HEK293T (cell line): Measurements from ENCODE around the gene NTN3.

Experiments used
- CTCF ChIA-PET: fragments of 350-600 bp; formaldehyde crosslinking; extraction: SDS; loops from one replicate; lab custom pipeline; 2021; ENCODE audit warnings: antibody characterized with exemption, inconsistent platforms; lab: Yijun Ruan, JAX
- POLR2A ChIA-PET: fragments of 350-600 bp; formaldehyde crosslinking; extraction: SDS; loops from one replicate; lab custom pipeline; 2020; ENCODE audit warnings: antibody characterized with exemption, inconsistent platforms; lab: Yijun Ruan, JAX
- DNase-seq: peaks from one replicate; pipeline ENCODE4 v3.0.0; 2012; ENCODE audit warnings: mixed read lengths; ENCODE audit errors: extremely low spot score
- ARNT ChIP-seq: fragments of 450-650 bp; IDR thresholded peaks from 2 replicates; pipeline ENCODE4 v1.6.1; 2017; ENCODE audit warnings: mild to moderate bottlenecking
- BHLHE40 ChIP-seq: fragments of 450-650 bp; IDR thresholded peaks from 2 replicates; pipeline ENCODE4 v1.6.1; 2016; ENCODE audit warnings: mild to moderate bottlenecking, moderate library complexity, borderline replicate concordance
- CTBP1 ChIP-seq: fragments of 450-650 bp; IDR thresholded peaks from 2 replicates; pipeline ENCODE4 v1.6.1; 2016; ENCODE audit warnings: borderline replicate concordance
- ELF4 ChIP-seq: fragments of 450-650 bp; IDR thresholded peaks from 2 replicates; pipeline ENCODE4 v1.6.1; 2017; ENCODE audit warnings: antibody characterized with exemption
- FOXA1 ChIP-seq: fragments of 450-650 bp; IDR thresholded peaks from 2 replicates; pipeline ENCODE4 v1.6.1; 2016; ENCODE audit warnings: mild to moderate bottlenecking
- FOXK2 ChIP-seq: fragments of 450-650 bp; IDR thresholded peaks from 2 replicates; pipeline ENCODE4 v1.6.1; 2016; ENCODE audit warnings: mild to moderate bottlenecking
- FOXM1 ChIP-seq: fragments of 450-650 bp; IDR thresholded peaks from 2 replicates; pipeline ENCODE4 v1.6.1; 2017; ENCODE audit warnings: mild to moderate bottlenecking, borderline replicate concordance
- HDGF ChIP-seq: fragments of 450-650 bp; IDR thresholded peaks from 2 replicates; pipeline ENCODE4 v1.6.1; 2017; ENCODE audit warnings: antibody characterized with exemption, borderline replicate concordance
- L3MBTL2 ChIP-seq: fragments of 450-650 bp; conservative IDR thresholded peaks from 2 replicates; pipeline ENCODE4 v1.6.1; 2016; ENCODE audit warnings: mild to moderate bottlenecking
- LEF1 ChIP-seq: fragments of 450-650 bp; IDR thresholded peaks from 2 replicates; pipeline ENCODE4 v1.6.1; 2017; ENCODE audit warnings: mild to moderate bottlenecking, borderline replicate concordance
- NFRKB ChIP-seq: fragments of 450-650 bp; IDR thresholded peaks from 2 replicates; pipeline ENCODE4 v1.6.1; 2016; ENCODE audit warnings: mild to moderate bottlenecking, moderate library complexity
- PKNOX1 ChIP-seq: fragments of 450-650 bp; IDR thresholded peaks from 2 replicates; pipeline ENCODE4 v1.6.1; 2016
- SP1 ChIP-seq: fragments of 450-650 bp; IDR thresholded peaks from 2 replicates; pipeline ENCODE4 v1.6.1; 2017
- SUZ12 ChIP-seq: fragments of 450-650 bp; IDR thresholded peaks from 2 replicates; pipeline ENCODE4 v1.6.1; 2016; ENCODE audit warnings: mild to moderate bottlenecking
- TARDBP ChIP-seq: fragments of 450-650 bp; IDR thresholded peaks from 2 replicates; pipeline ENCODE4 v1.6.1; 2016
- ZNF384 ChIP-seq: fragments of 450-650 bp; IDR thresholded peaks from 2 replicates; pipeline ENCODE4 v1.6.1; 2016

Gene NTN3

GRCh38 chr16:2458887-2459646, 12.0 kb upstream of the NTN3 start:
- DNase-seq: no peak
- CTCF ChIA-PET: interaction anchor here (0.5 to 0.6 kb wide), 2 partner anchors 18 to 46 kb away, joined by 3 to 4 read pairs; no protein-coding TSS in a partner anchor
- TF ChIP-seq ELF4 (no peak), PKNOX1 (no peak), FOXM1 (no peak), ZNF384 (no peak), FOXK2 (no peak), TARDBP (no peak), LEF1 (no peak), NFRKB (no peak), L3MBTL2 (no peak), SP1 (no peak), CTBP1 (no peak), FOXA1 (no peak), HDGF (no peak), BHLHE40 (no peak), ARNT (no peak), SUZ12 (no peak)
- POLR2A ChIA-PET: interaction anchor here (0.7 to 5.1 kb wide), 15 partner anchors 8 to 189 kb away, joined by 3 to 70 read pairs (median 6); partner anchors contain the start of genes ATP6V0C, CCNF, NTN3 and TBC1D24

- ChIA-PET CTCF (interaction anchor here (0.5 kb wide), 1 partner anchor 47 kb away, joined by 3 read pairs; no protein-coding TSS in a partner anchor), POLR2A (interaction anchor here (0.7 to 5.1 kb wide), 15 partner anchors 9 to 223 kb away, joined by 3 to 70 read pairs (median 6); partner anchors contain the start of genes ATP6V0C, CCNF, KCTD5 and NTN3)
- peak; percentile 96 for DNase-seq
- TF ChIP-seq FOXM1 (no peak), L3MBTL2 (peak; percentile 68)
Measured at GRCh38 chr16:2459647-2460390, 11.3 kb upstream of the NTN3 start, which contains the start of gene TEDC2. TSS of gene TEDC2 (plus strand) at chr16:2460109. CDS start at chr16:2460145, 36 bp downstream.

GRCh38 chr16:2460391-2460713, 10.7 kb upstream of the NTN3 start:
- no peak for TF ChIP-seq NFRKB
- TF ChIP-seq L3MBTL2: 0 out of 2 replicates have a peak, but pooled peaks have one; percentile 11
- ChIA-PET CTCF (no interaction called here), POLR2A (interaction anchor here (0.7 to 5.1 kb wide), 13 partner anchors 10 to 222 kb away, joined by 3 to 70 read pairs (median 7); partner anchors contain the start of genes CCNF, KCTD5, NTN3 and TBC1D24)
- DNase-seq: no peak

DNA sequence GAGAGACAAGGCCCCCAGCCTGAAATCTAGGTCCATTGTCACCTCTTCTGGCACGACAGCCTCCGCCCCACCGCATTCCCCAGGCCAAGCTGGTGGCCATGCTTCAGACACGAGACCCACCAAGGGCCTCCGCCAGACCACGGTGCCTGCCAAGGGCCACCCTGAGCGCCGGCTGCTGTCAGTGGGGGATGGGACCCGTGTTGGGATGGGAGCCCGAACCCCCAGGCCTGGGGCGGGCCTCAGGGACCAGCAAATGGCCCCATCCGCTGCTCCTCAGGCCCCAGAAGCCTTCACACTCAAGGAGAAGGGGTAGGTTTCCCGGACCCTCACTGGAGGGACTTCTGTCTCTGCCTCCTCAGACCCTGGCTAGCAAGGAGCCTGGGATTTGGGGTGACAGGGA, 10.2 kb upstream of the NTN3 start:
- TF ChIP-seq ZNF384 (no peak), BHLHE40 (no peak), HDGF (no peak), SP1 (no peak), ELF4 (no peak), FOXK2 (no peak), L3MBTL2 (no peak), SUZ12 (no peak), FOXM1 (no peak)
- DNase-seq: no peak
- POLR2A ChIA-PET: interaction anchor here (1.5 to 5.1 kb wide), 4 partner anchors 9 to 191 kb away, joined by 7 to 70 read pairs (median 10); partner anchors contain the start of genes NTN3 and TBC1D24
- CTCF ChIA-PET: no interaction called here

- no peak for TF ChIP-seq ARNT
- no peak for TF ChIP-seq HDGF
- ChIA-PET CTCF (no interaction called here), POLR2A (interaction anchor here (1.0 kb wide), 1 partner anchor 11 kb away, joined by 3 read pairs; no protein-coding TSS in a partner anchor)
- DNase-seq: no peak
Measured at GRCh38 chr16:2462031-2462866, 8.8 kb upstream of the NTN3 start.

DNA sequence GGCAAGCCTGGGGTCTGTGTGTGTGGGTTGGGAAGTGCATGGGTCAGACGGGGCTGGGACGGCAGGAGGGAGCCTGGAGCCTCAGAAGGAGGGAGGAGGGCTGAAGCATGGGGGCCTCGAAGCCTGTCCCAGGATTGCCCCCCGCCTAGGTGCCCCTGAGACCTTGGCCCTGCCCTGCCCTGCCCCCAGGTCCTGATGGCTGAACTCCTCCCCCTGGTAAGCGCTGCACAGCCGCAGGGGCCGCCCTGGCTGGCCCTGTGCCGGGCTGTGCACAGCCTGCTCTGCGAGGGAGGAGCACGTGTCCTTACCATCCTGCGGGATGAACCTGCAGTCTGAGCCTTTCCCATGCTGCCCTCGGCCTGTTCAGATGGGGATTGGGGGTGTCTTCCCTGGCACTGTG, 6.8 kb upstream of the NTN3 start:
- POLR2A ChIA-PET: no interaction called here
- CTCF ChIA-PET: no interaction called here
- no peak for TF ChIP-seq SP1
- TF ChIP-seq BHLHE40: no peak
- TF ChIP-seq ELF4: no peak; the same call in 1 of the 2 replicates
- no peak for TF ChIP-seq TARDBP
- no peak for TF ChIP-seq LEF1
- peak; percentile 46; the same call in 1 of the 2 replicates for TF ChIP-seq L3MBTL2
- no peak for DNase-seq

DNA sequence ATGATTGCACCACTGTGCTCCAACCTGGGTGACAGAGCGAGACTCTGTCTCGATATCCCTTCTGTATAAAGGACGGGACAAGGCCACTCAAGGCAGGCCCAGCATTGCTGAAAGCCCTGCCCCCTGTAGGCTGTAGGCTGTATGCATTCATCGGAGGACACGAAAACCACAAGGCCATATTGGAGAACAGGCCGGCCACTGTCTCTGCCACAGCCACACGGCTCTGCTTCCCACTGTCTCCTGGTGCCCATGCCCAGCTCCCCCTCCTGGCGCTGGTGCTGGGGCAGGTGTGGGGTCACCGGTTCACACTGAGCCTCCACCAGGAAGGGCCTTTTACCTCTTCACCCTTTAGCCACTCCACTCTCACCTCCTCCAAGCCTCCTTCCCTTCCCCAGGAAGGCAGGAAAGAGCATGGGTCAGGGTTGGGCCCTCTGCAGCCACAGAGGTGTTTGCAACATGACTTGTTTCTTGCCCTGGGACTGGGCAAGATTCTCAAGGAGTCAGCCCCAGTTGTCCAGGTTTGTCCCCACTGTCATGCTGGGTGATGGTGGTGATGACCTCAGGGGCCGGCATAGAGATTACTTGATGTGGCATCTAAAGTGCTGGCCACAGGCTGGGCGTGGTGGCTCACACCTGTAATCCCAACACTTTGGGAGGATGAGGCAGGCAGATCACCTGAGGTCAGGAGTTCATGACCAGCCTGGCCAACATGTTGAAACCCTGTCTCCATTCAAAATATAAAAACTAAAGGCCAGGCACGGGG, 5.3 kb upstream of the NTN3 start:
- CTCF ChIA-PET: interaction anchor here (0.6 kb wide), 1 partner anchor 26 kb away, joined by 3 read pairs; no protein-coding TSS in a partner anchor
- POLR2A ChIA-PET: no interaction called here
- DNase-seq: peak; percentile 46
- TF ChIP-seq ELF4: no peak
- TF ChIP-seq PKNOX1: no peak
- TF ChIP-seq NFRKB: no peak
- TF ChIP-seq BHLHE40: no peak
- no peak for TF ChIP-seq SUZ12
- TF ChIP-seq SP1: no peak
- no peak for TF ChIP-seq FOXK2
- TF ChIP-seq HDGF: no peak
- no peak for TF ChIP-seq ZNF384
- no peak for TF ChIP-seq LEF1
- TF ChIP-seq CTBP1: no peak
- no peak for TF ChIP-seq ARNT
- TF ChIP-seq FOXA1: no peak
